Measurements from ENCODE around the gene PAEP.

The PAEP gene

DNA sequence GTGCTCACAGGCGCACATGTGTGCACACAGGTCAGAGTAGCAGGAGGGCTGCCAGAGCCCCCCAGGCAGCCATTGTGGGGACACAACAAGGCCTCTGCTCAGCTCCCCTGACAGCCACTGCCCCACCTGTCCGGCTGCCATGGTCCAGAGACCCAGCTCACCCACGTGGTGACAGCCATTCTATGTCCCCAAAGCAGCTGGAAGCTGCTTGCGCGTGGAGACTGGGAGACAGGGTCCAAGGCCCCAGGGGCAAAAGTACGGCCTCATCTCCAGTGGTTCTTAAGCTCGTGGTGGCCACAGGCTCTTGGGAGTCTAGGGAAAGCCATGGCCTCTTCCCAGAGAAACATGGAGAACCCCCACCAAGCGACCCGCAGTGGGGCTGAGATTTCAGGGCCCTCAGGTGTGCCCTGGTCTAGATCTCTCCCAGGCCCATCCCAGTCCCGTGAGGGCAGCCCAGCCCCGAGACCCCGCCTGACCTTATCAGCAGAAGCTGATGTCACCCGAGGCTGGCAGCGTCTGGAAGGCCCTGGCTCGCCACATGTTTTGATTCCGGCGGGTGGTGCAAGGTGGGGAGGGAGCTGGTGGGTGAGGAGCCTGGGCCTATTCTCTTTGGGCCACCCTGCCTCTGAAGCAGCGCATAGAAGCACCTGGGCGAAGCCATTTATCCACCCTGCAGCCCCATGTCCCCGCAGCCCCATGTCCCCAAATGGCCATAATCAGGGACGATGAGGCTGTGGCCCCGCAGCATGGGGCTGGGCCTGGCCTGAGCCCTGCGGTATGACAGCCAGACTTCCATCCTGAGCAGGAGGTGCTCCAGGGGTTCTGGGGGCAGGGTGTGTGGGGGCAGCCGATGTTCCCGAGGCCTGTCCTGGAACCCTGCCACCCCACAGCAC is 46.1 kb downstream of the PAEP start:
- 92% methylated on average over 25 of the region's 25 CpGs for WGBS
- Histone ChIP-seq H3K27ac (ENCODE audit: low read depth, low read length) (no peak overlapping the region), H3K4me3 (ENCODE audit: low read length) (no peak overlapping the region), H3K9ac (ENCODE audit: low read depth, low read length) (no peak overlapping the region), H3K9me3 (ENCODE audit: insufficient read depth, low read depth, low read length) (0 out of 2 replicates have a peak, but pooled peaks cover 4% of the 10 kb centered on the region), H3K36me3 (ENCODE audit: insufficient read depth, low read length) (no peaks in the 10 kb centered on the region), H3K27me3 (ENCODE audit: insufficient read depth, low read length) (no peaks in the 10 kb centered on the region), H3K4me1 (ENCODE audit: insufficient read depth, low read length) (no peaks in the 10 kb centered on the region)

DNA sequence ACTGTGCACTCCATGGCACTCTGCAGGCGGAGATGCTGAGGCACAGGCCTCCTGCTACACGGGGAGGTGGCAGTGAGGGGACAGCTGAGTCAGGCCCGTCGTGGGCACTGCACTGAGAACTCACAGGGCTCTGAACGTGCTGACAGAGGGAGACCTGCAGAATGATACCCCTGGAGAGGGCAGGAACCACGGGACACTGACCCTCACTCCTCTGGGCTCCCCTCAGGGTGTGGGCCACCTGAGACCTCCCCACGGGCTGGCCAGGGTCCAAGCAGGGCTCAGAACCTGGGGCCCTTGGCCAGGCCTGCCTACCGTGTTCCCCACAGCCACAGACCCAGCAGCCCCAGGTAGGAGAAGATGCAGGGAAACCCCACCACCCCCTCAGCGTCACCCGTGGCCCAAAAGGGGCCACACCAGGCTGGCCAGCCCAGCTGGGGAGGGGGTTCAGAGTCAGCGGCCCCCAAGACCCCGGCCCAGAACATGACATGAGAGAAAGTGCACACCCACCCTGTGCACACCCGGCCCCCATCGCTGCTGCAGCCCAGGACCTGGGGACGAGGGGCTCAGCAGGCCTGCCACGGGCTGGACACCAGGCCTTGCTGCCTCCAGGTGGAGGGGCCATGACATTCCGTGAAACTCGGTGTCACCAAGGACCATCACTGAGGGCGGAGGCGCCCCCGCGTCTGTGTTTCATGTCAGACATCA is 46.9 kb downstream of the PAEP start:
- no peaks in the 10 kb centered on the region for H3K4me1 ChIP-seq (ENCODE audit: insufficient read depth, low read length)
- no peaks in the 10 kb centered on the region for H3K36me3 ChIP-seq (ENCODE audit: insufficient read depth, low read length)
- no peak overlapping the region for H3K27ac ChIP-seq (ENCODE audit: low read depth, low read length)
- no peaks in the 10 kb centered on the region for H3K27me3 ChIP-seq (ENCODE audit: insufficient read depth, low read length)
- H3K9me3 ChIP-seq (ENCODE audit: insufficient read depth, low read depth, low read length): 0 out of 2 replicates have a peak, but pooled peaks cover 4% of the 10 kb centered on the region
- 92% methylated on average over 22 of the region's 22 CpGs for WGBS
- H3K4me3 ChIP-seq (ENCODE audit: low read length): no peak overlapping the region
- no peak overlapping the region for H3K9ac ChIP-seq (ENCODE audit: low read depth, low read length)

DNA sequence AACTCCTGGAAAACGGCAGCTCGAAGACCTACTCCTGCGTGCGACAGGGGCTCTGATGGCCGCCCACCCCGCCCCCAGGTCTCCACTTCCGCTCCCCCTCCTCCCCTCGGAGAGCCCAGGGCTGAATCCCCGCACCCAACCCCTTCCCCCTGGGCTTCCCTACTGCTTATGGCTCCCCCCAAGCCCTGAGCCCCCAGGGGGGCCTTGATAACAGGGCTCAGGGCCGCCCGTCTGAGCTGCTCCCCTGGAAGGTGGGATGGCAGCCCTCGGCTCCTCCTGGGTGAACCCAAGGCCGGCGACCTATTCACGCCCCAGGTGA is 47.4 kb downstream of the PAEP start:
- no peak overlapping the region for H3K4me3 ChIP-seq (ENCODE audit: low read length)
- WGBS: 90% methylated on average over 15 of the region's 15 CpGs
- H3K9me3 ChIP-seq (ENCODE audit: insufficient read depth, low read depth, low read length): 0 out of 2 replicates have a peak, but pooled peaks cover 4% of the 10 kb centered on the region

DNA sequence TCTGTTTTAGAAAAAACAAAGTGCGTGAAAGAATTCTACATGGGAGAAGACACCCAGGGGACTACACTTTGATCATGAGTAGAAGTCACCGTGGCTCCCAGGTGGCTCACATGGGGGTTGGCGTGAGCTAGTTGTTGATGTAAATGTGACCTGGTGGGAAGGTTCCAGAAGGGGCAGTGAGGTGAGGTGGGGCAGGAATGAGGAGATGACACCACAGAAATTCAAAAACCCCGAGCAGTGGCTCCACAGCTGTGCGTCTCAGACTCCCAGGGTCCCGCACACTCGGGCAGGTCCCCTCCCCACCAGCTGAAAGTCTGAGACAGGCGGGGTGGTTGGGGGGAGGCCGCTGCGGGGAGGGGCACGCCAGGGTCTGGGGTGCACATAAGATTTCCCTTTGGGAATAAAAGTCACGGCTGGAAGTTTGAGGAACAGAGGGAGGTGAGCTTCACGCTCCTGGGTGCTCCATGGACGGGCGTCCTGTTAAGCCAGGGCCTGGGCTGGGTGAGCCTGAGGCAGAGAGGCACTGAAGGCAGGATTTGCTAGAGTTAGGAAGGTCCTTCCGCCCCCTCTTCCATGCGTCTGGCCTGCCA is 47.9 kb downstream of the PAEP start:
- H3K4me1 ChIP-seq (ENCODE audit: insufficient read depth, low read length): no peaks in the 10 kb centered on the region
- 94% methylated on average over 17 of the region's 17 CpGs for WGBS
- H3K9ac ChIP-seq (ENCODE audit: low read depth, low read length): no peak overlapping the region

More for the DNA sequence above, 47.4 kb downstream of the PAEP start:
- no peak overlapping the region for H3K9ac ChIP-seq (ENCODE audit: low read depth, low read length)
- H3K36me3 ChIP-seq (ENCODE audit: insufficient read depth, low read length): no peaks in the 10 kb centered on the region
- no peak overlapping the region for H3K27ac ChIP-seq (ENCODE audit: low read depth, low read length)
- no peaks in the 10 kb centered on the region for H3K4me1 ChIP-seq (ENCODE audit: insufficient read depth, low read length)
- no peaks in the 10 kb centered on the region for H3K27me3 ChIP-seq (ENCODE audit: insufficient read depth, low read length)

GRCh38 chr9:135610290-135611141 is 49.0 kb downstream of the PAEP start:
- Histone ChIP-seq H3K27me3 (ENCODE audit: insufficient read depth, low read length) (no peaks in the 10 kb centered on the region), H3K9me3 (ENCODE audit: insufficient read depth, low read depth, low read length) (0 out of 2 replicates have a peak, but pooled peaks cover 4% of the 10 kb centered on the region), H3K9ac (ENCODE audit: low read depth, low read length) (no peak overlapping the region), H3K4me3 (ENCODE audit: low read length) (no peak overlapping the region), H3K36me3 (ENCODE audit: insufficient read depth, low read length) (no peaks in the 10 kb centered on the region), H3K27ac (ENCODE audit: low read depth, low read length) (no peak overlapping the region), H3K4me1 (ENCODE audit: insufficient read depth, low read length) (no peaks in the 10 kb centered on the region)
- 91% methylated on average over 13 of the region's 13 CpGs for WGBS

More for the DNA sequence above, 47.9 kb downstream of the PAEP start:
- H3K27ac ChIP-seq (ENCODE audit: low read depth, low read length): no peak overlapping the region
- H3K9me3 ChIP-seq (ENCODE audit: insufficient read depth, low read depth, low read length): 0 out of 2 replicates have a peak, but pooled peaks cover 4% of the 10 kb centered on the region
- no peaks in the 10 kb centered on the region for H3K27me3 ChIP-seq (ENCODE audit: insufficient read depth, low read length)
- no peak overlapping the region for H3K4me3 ChIP-seq (ENCODE audit: low read length)
- no peaks in the 10 kb centered on the region for H3K36me3 ChIP-seq (ENCODE audit: insufficient read depth, low read length)

DNA sequence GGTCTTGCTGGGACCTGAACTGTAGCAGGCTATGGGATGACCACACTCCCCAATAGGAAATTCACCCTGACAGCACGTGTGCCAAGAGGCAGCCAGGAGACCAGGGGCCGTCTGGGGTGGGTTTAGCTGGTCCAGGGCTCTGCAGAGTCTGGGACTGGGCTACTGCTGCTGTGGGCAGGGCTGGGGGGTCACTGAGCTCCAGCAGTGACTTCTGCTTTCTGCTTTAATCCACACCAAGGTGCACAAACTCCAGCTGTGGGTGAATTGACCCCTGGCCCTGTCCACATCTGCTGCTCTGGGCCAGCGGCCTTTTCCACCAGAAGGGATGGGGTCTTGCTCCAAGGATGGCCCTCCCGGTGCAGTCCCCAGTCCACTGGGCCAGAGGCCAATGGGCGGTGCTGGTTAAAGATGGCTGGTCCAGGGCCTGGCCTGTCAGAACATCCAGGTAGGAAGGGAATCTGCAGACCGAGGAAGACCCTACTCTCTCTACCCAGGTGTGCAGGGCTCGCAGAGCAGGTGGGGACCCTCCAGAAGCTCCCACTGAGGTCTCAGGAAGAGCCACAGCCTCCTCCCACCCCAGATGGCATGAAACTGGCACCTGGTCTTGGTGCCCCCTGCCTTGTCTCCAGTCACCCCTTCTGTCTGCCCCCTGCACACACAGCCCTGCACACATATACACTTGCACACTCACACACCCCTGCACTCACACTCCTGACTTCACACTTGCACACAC is 49.8 kb downstream of the PAEP start:
- H3K9me3 ChIP-seq (ENCODE audit: insufficient read depth, low read depth, low read length): 0 out of 2 replicates have a peak, but pooled peaks cover 4% of the 10 kb centered on the region
- H3K4me1 ChIP-seq (ENCODE audit: insufficient read depth, low read length): no peaks in the 10 kb centered on the region
- no peak overlapping the region for H3K4me3 ChIP-seq (ENCODE audit: low read length)
- no peak overlapping the region for H3K9ac ChIP-seq (ENCODE audit: low read depth, low read length)
- H3K27me3 ChIP-seq (ENCODE audit: insufficient read depth, low read length): no peaks in the 10 kb centered on the region
- 93% methylated on average over 7 of the region's 7 CpGs for WGBS
- no peak overlapping the region for H3K27ac ChIP-seq (ENCODE audit: low read depth, low read length)
- no peaks in the 10 kb centered on the region for H3K36me3 ChIP-seq (ENCODE audit: insufficient read depth, low read length)

DNA sequence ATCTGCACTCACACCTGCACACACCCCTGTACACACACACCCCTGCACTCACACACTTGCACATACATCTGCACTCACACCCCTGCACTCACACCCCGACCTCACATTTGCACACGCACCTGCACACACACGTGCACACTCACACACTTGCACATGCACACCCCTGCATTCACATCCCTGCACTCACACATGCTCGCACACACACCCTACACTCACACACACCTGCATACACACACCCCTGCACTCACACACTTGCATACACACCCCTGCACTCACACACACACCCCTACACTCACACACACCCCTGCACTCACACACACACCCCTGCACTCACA is 50.3 kb downstream of the PAEP start:
- no peaks in the 10 kb centered on the region for H3K4me1 ChIP-seq (ENCODE audit: insufficient read depth, low read length)
- 64% methylated on average over 4 of the region's 4 CpGs for WGBS
- H3K27me3 ChIP-seq (ENCODE audit: insufficient read depth, low read length): no peaks in the 10 kb centered on the region
- H3K4me3 ChIP-seq (ENCODE audit: low read length): no peak overlapping the region
- H3K9ac ChIP-seq (ENCODE audit: low read depth, low read length): no peak overlapping the region
- H3K9me3 ChIP-seq (ENCODE audit: insufficient read depth, low read depth, low read length): 0 out of 2 replicates have a peak, but pooled peaks cover 4% of the 10 kb centered on the region
- H3K36me3 ChIP-seq (ENCODE audit: insufficient read depth, low read length): no peaks in the 10 kb centered on the region
- H3K27ac ChIP-seq (ENCODE audit: low read depth, low read length): no peak overlapping the region

DNA sequence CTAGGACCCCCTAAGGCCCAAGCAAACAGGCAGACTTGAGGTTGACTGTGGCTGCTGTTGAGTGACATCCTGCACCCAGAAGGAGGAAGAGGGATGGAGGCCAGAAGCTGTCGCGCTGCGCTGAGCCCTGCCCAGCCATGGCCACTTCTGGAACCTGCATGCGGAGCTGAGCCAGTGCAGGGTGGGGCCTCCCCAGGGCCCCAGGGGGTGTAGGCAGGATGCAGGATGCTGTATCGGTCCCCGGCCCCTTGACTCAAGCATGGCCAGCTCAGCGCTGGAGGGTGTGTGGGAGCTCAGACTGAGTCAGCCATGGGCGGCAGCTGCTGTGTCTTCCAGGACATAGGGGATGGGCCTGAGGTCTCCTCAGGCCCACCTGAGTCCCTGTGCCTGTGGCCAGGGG is 50.9 kb downstream of the PAEP start:
- Histone ChIP-seq H3K27me3 (ENCODE audit: insufficient read depth, low read length) (no peaks in the 10 kb centered on the region), H3K9ac (ENCODE audit: low read depth, low read length) (no peak overlapping the region), H3K4me1 (ENCODE audit: insufficient read depth, low read length) (no peaks in the 10 kb centered on the region), H3K27ac (ENCODE audit: low read depth, low read length) (no peak overlapping the region), H3K9me3 (ENCODE audit: insufficient read depth, low read depth, low read length) (0 out of 2 replicates have a peak, but pooled peaks cover 4% of the 10 kb centered on the region), H3K4me3 (ENCODE audit: low read length) (no peak overlapping the region), H3K36me3 (ENCODE audit: insufficient read depth, low read length) (no peaks in the 10 kb centered on the region)
- 86% methylated on average over 8 of the region's 8 CpGs for WGBS

GRCh38 chr9:135612981-135613910 is 51.7 kb downstream of the PAEP start:
- Histone ChIP-seq H3K27ac (ENCODE audit: low read depth, low read length) (no peak overlapping the region), H3K4me3 (ENCODE audit: low read length) (no peak overlapping the region), H3K9ac (ENCODE audit: low read depth, low read length) (no peak overlapping the region), H3K4me1 (ENCODE audit: insufficient read depth, low read length) (no peaks in the 10 kb centered on the region), H3K9me3 (ENCODE audit: insufficient read depth, low read depth, low read length) (0 out of 2 replicates have a peak, but pooled peaks cover 4% of the 10 kb centered on the region), H3K27me3 (ENCODE audit: insufficient read depth, low read length) (no peaks in the 10 kb centered on the region), H3K36me3 (ENCODE audit: insufficient read depth, low read length) (no peaks in the 10 kb centered on the region)
- WGBS: 89% methylated on average over 24 of the region's 24 CpGs
